GDM1 (cell line): ENCODE data around the gene PLA2G2C.
"Not testable (repeated sequence)": the region's sequence is repeated elsewhere in the genome, so short reads cannot be mapped to it uniquely, and the experiment has no call there.

Experiments used
- DNase-seq: peaks from one replicate; lab custom pipeline; 2025; lab: John Stamatoyannopoulos, UW

Gene PLA2G2C, protein sequence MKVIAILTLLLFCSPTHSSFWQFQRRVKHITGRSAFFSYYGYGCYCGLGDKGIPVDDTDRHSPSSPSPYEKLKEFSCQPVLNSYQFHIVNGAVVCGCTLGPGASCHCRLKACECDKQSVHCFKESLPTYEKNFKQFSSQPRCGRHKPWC

GRCh38 chr1:20185834-20186782, at the start of gene PLA2G2C, which contains the start of gene UBXN10:
Gene PLA2G2C, minus strand, starts transcription at chr1:20186518. Its CDS starts 9,155 bp downstream, at chr1:20177363.
Gene UBXN10, plus strand, starts transcription at chr1:20186096. Its CDS starts 4,466 bp downstream, at chr1:20190562.
- no peak for DNase-seq

GRCh38 chr1:20234788-20235535, 48.6 kb upstream of the PLA2G2C start:
- DNase-seq: no peak

- no peak for DNase-seq
These were observed 47.5 kb upstream of the PLA2G2C start for GRCh38 chr1:20233866-20234265.

DNA sequence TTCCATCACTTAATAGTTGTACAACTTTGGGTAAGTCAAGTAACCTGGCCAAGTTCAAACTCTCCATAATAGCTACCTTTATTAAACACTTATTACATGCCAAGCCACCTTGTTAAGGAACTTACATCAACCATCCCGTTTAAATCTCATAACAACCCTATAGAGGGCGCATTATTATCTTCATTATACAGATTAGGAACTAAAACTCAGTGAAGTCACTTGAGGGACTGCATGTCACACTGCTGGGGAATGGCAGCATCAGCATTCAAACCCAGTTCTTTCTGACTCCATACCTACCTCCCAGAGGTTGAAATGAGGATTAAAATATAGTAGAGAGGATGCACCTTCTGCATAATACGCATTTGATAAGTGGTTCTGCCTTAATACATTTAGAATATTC, 47.1 kb upstream of the PLA2G2C start:
- no peak for DNase-seq

DNA sequence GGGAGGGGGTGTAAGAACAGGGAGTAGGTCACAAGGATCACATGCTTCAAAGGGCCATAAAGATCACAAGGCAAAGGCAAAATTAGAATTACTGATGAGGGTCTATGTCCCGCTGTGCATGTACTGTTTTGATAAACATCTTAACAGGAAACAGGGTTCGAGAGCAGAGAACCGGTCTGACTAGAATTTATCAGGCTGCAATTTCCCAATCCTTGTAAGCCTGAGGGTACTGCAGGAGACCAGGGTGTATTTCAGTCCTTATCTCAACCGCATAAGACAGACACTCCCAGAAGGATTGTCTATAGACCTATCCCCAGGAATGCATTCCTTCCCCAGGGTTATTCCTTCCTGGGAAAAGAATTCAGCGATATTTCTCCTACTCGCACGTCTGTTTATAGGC, 46.2 kb upstream of the PLA2G2C start:
- not testable (repeated sequence) for DNase-seq

- DNase-seq: no peak
These were observed 42.9 kb upstream of the PLA2G2C start for GRCh38 chr1:20229171-20229570.

- no peak for DNase-seq
These were observed 42.1 kb upstream of the PLA2G2C start for GRCh38 chr1:20228314-20228825.

- DNase-seq: no peak
These were observed 41.4 kb upstream of the PLA2G2C start for GRCh38 chr1:20227704-20228103.

GRCh38 chr1:20224546-20224945, 38.2 kb upstream of the PLA2G2C start:
- DNase-seq: no peak

GRCh38 chr1:20223551-20224419, 37.5 kb upstream of the PLA2G2C start:
- no peak for DNase-seq

DNA sequence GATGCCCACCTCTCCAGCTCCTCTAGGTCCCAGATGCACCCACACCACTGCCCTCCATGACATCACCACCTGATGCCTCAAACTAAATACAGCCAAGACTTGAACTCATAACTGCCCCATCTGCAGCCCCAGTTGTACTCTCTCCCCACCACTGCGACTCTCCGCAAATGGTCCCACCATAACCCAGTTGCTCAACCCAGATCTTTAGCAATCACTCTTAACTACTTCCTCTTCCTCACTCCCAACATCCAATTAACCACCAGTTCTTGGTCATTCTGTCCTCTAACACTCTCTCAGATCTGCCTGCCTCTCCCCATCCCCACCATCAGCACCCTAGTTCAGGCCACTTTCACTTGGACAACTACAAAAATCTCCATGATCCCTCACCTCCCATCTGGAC, 36.8 kb upstream of the PLA2G2C start:
- DNase-seq: no peak

- DNase-seq: no peak
These were observed 33.7 kb upstream of the PLA2G2C start for GRCh38 chr1:20220036-20220435.

DNA sequence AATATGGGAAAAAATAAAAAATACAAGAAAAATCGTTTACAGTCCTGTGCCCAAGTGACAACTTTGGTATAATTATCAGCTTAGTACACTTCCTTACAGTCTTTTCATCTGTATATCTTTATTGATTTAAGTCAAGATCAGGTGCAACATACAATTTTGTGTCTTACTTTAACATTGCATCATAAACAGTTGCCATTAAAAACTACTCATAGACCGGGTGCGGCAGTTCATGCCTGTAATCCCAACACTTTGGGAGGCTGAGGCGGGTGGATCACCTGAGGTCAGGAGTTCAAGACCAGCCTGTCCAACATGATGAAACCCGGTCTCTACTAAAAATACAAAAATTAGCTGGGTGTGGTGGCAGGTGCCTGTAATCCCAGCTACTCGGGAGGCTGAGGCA, 32.7 kb upstream of the PLA2G2C start:
- DNase-seq: not testable (repeated sequence)

GRCh38 chr1:20216574-20216973, 30.3 kb upstream of the PLA2G2C start:
- DNase-seq: no peak

DNA sequence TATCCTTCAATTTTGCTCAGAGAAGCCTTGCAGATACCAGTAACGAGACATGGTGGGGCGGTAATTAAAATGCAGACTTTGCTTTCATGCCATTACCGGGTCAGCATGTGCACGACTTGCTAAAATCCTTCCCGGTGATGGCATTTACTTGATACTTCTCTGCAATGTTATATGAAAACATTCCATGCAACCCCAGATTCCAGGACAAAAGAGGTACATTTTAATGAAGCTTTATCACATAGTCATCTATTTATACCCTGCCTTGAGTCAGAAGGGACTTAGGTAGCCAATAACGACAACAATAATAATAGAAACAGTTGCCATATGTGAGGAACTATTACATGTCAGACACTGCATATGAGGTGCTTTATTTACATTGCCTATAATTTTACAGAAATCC, 29.4 kb upstream of the PLA2G2C start:
- DNase-seq: no peak

DNA sequence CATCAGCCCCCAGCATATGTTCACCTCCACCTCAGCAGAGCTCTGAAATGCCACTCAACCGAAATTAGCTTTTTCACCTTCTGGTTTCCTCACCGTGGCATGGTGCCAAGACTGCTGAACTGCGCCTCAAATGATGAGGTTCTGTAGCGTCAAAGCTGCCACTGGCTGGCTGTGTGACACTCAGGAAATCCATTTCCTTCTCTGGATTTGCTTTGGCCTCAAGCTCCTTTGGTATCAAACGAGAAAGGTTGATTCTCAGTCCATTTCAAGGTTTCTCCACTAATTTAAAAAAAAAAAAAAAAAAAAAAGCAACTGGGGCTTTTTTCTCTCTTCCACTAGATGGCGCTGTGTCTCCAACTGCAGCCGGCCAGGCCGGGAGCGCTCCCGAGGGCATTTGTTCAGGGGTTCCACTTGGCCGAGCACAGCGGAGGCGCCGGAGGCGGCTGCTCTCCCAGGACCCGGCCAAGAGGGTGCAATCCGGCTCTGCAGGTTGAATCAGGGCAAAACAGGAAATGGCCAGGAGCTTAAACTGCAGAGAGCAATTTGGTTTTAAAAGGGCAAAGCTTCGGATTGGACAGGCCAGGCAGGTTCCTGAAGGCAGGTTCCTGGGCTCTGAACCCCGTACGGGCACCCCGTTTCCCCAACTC, 26.5 kb upstream of the PLA2G2C start:
- no peak for DNase-seq

GRCh38 chr1:20212085-20212684, 25.9 kb upstream of the PLA2G2C start:
- DNase-seq: no peak

- no peak for DNase-seq
These were observed 25.2 kb upstream of the PLA2G2C start for GRCh38 chr1:20211511-20211931.

- DNase-seq: no peak
These were observed 24.6 kb upstream of the PLA2G2C start for GRCh38 chr1:20210736-20211460.

DNA sequence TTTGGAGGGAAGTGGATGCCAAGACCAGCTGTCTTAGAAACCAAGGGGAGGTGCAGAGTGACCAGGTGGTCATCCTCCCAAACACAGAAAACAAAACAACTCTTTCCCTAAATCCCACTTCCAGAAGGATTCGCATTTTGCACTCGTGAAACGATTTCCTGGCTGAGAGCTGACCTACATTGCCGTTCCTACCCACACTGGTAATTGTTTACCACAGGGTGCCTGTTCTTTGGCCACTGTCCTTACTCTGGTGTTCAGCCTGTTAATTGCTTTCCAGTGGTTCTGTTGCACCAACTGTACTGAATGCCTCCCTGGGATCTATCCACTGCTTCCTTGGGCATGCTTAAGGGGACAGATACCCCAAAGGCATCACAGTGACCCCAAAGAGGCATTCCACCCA, 23.2 kb upstream of the PLA2G2C start:
- DNase-seq: no peak
